SK-N-SH treated with all-trans-retinoic acid at 6 μM for 48 hours (cell line): ENCODE measurements around the gene LEMD2.

Experiments
- CSDC2 ChIP-seq: fragments of 250-450 bp; sonication (Bioruptor Pico); IDR thresholded peaks from 2 replicates; pipeline ENCODE4 v1.5.0; 2020; ENCODE audit warnings: mild to moderate bottlenecking, moderate library complexity
- GLIS3 ChIP-seq: fragments of 250-450 bp; sonication (Bioruptor Pico); IDR thresholded peaks from 2 replicates; pipeline ENCODE4 v1.5.0; 2020; ENCODE audit warnings: mild to moderate bottlenecking, moderate library complexity
- RARB ChIP-seq: fragments of 250-450 bp; sonication (Bioruptor Pico); IDR thresholded peaks from 2 replicates; pipeline ENCODE4 v1.8.0; 2021; ENCODE audit warnings: mild to moderate bottlenecking, moderate library complexity
- TSHZ2 ChIP-seq: fragments of 250-450 bp; sonication (Bioruptor Pico); IDR thresholded peaks from 2 replicates; pipeline ENCODE4 v1.5.0; 2020; ENCODE audit warnings: mild to moderate bottlenecking, moderate library complexity
- ZFP30 ChIP-seq: fragments of 450-650 bp; formaldehyde crosslinking; IDR thresholded peaks from 2 replicates; pipeline ENCODE4 v1.5.0; 2022; ENCODE audit warnings: mild to moderate bottlenecking, moderate library complexity
- ZNF565 ChIP-seq: fragments of 450-650 bp; formaldehyde crosslinking; conservative IDR thresholded peaks from 2 replicates; pipeline ENCODE4 v1.5.0; 2020; ENCODE audit warnings: low read depth, mild to moderate bottlenecking, moderate library complexity
- ZNF70 ChIP-seq: fragments of 450-650 bp; formaldehyde crosslinking; IDR thresholded peaks from 2 replicates; pipeline ENCODE4 v1.5.0; 2020; ENCODE audit warnings: mild to moderate bottlenecking, moderate library complexity

GRCh38 chr6:33779290-33779689, 9.6 kb downstream of the LEMD2 start:
- no peak for TF ChIP-seq ZNF70
- TF ChIP-seq ZNF565: no peak
- TF ChIP-seq TSHZ2 (CRISPR knock-in tag): no peak
- TF ChIP-seq RARB (CRISPR knock-in tag): no peak
- no peak for TF ChIP-seq GLIS3 (CRISPR knock-in tag)
- TF ChIP-seq CSDC2 (CRISPR knock-in tag): no peak
- no peak for TF ChIP-seq ZFP30 (CRISPR knock-in tag)
